GM13977 (cell line): ENCODE results near the gene APCDD1.
A peak's percentile ranks its signal among the peaks of the same experiment; 100 is the strongest.

ENCODE experiments used
- DNase-seq: peaks from one replicate; pipeline ENCODE4 v3.0.0; 2012; ENCODE audit warnings: low spot score
- CTCF ChIP-seq: IDR thresholded peaks from 2 replicates; pipeline ENCODE4 v1.5.1; 2012; ENCODE audit warnings: mild to moderate bottlenecking, control low read depth; ENCODE audit not compliant: insufficient read depth; ENCODE audit errors: extremely low read depth, missing control alignments
- in situ Hi-C: fragments of 300-500 bp; cut with MboI; formaldehyde crosslinking; loops from one replicate; pipeline ENCODE4 v1.12.0; 2022; ENCODE audit warnings: low sequenced_read_pairs, low pct_unique_long_range_greater_than_20kb, mixed read lengths, inconsistent platforms; ENCODE audit not compliant: unreplicated experiment

The APCDD1 gene

GRCh38 chr18:10442551-10442971 is 11.9 kb upstream of the APCDD1 start:
- DNase-seq: no peak
- peak; percentile 11 for TF ChIP-seq CTCF
- in situ Hi-C loops: no loop called here

- DNase-seq: no peak
- no peak for TF ChIP-seq CTCF
- in situ Hi-C loops: no loop called here
Measured at GRCh38 chr18:10443001-10443400, 11.4 kb upstream of the APCDD1 start.

- DNase-seq: no peak
- in situ Hi-C loops: no loop called here
- TF ChIP-seq CTCF: no peak
Measured at GRCh38 chr18:10444314-10445006, 10.0 kb upstream of the APCDD1 start.

GRCh38 chr18:10449396-10449795 is 5.0 kb upstream of the APCDD1 start:
- TF ChIP-seq CTCF: no peak
- in situ Hi-C loops: no loop called here
- no peak for DNase-seq

GRCh38 chr18:10450986-10451385 is 3.4 kb upstream of the APCDD1 start:
- no peak for DNase-seq
- TF ChIP-seq CTCF: no peak
- in situ Hi-C loops: no loop called here

GRCh38 chr18:10453261-10453805 is 1.1 kb upstream of the APCDD1 start:
- in situ Hi-C loops: no loop called here
- TF ChIP-seq CTCF: no peak
- DNase-seq: no peak
